ENCODE results near the gene CR1. TPM values are rescaled to one million over a fixed set of nuclear protein-coding genes. Genes with fewer than 3 reads are reported as not detected.

CR1 gene
- total RNA-seq, 4 donors from 2014 or later, result 0.49 to 1.6 (median 0.67) TPM

DNA sequence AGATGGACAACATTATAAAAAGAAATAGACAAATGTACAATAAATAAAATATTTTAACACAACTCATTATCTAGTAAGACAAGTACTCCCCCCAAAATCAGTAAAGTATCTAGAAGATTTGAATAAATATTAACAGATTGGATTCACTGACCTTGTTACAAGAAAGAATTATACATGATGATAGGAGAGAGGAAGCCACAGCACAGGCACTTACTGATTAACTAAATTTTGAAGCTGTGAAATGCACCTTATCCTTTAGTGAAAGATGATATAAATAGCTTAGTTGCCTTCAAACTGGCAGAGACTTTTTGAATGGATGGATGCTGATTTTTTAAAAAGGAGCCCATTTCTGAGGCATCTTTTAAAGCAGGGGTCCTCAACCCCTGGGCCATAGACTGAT is 8.5 kb downstream of the CR1 start:
- no peak for DNase-seq (ENCODE audit: low spot score in 2 of 2)
- H3K4me3 ChIP-seq (ENCODE audit: low read depth, poor library complexity, severe bottlenecking), result no peak overlapping the region
- intact Hi-C loops (cut with DNase I; ENCODE audit: low total_unique reads), result no loop called here
- TF ChIP-seq POLR2A (IDR thresholded peaks at IDR 0.05) (no peak), CTCF (IDR thresholded peaks at IDR 0.05) (no peak)

GRCh38 chr1:207510444-207510843 is 14.5 kb downstream of the CR1 start:
- DNase-seq (ENCODE audit: low spot score in 2 of 2), result no peak
- WGBS, 2 donors, result 37 to 48% methylated on average over 1 of the region's 1 CpG
- intact Hi-C loops (cut with DNase I; ENCODE audit: low total_unique reads), result no loop called here
- no peak overlapping the region for H3K4me3 ChIP-seq (ENCODE audit: low read depth, poor library complexity, severe bottlenecking)
- TF ChIP-seq POLR2A (IDR thresholded peaks at IDR 0.05) (no peak), CTCF (IDR thresholded peaks at IDR 0.05) (no peak)

GRCh38 chr1:207514890-207515289 is 18.9 kb downstream of the CR1 start:
- no peak overlapping the region for H3K4me3 ChIP-seq (ENCODE audit: low read depth, poor library complexity, severe bottlenecking)
- no peak for DNase-seq (ENCODE audit: low spot score in 2 of 2)
- 91 to 92% methylated on average over 13 of the region's 13 CpGs for WGBS, 2 donors
- intact Hi-C loops (cut with DNase I; ENCODE audit: low total_unique reads), result no loop called here
- TF ChIP-seq POLR2A (IDR thresholded peaks at IDR 0.05) (no peak), CTCF (IDR thresholded peaks at IDR 0.05) (no peak)

GRCh38 chr1:207516729-207517128 is 20.8 kb downstream of the CR1 start:
- H3K4me3 ChIP-seq (ENCODE audit: low read depth, poor library complexity, severe bottlenecking), result no peak overlapping the region
- intact Hi-C loops (cut with DNase I; ENCODE audit: low total_unique reads), result no loop called here
- no peak for DNase-seq (ENCODE audit: low spot score in 2 of 2)
- TF ChIP-seq CTCF (IDR thresholded peaks at IDR 0.05) (no peak), POLR2A (IDR thresholded peaks at IDR 0.05) (no peak)

- 55 to 56% methylated on average over 4 of the region's 4 CpGs for WGBS, 2 donors
- DNase-seq (ENCODE audit: low spot score in 2 of 2), result no peak
- TF ChIP-seq POLR2A (IDR thresholded peaks at IDR 0.05) (no peak), CTCF (IDR thresholded peaks at IDR 0.05) (no peak)
- intact Hi-C loops (cut with DNase I; ENCODE audit: low total_unique reads), result no loop called here
- H3K4me3 ChIP-seq (ENCODE audit: low read depth, poor library complexity, severe bottlenecking), result no peak overlapping the region
These were observed 22.8 kb downstream of the CR1 start for GRCh38 chr1:207518608-207519236.
